PC-9 (cell line): ENCODE data around the gene GBGT1. TPM values are rescaled to one million over a fixed set of nuclear protein-coding genes. Genes with fewer than 3 reads are reported as not detected.
A peak's percentile ranks its signal among the peaks of the same experiment; 100 is the strongest.

Experiments
- BruUV-seq: library from RNA; stranded (reverse); fragments of 400-500 nt; replicated peaks from 2 replicates; lab custom pipeline; 2021; lab: Mats Ljungman, UMichigan
- CTCF ChIA-PET: fragments of 300-600 bp; sonication (Branson Sonifier 250); formaldehyde crosslinking; loops from one replicate; lab custom pipeline; 2022; ENCODE audit warnings: antibody characterized with exemption; lab: Charles Lee
- POLR2A ChIA-PET: fragments of 300-600 bp; sonication (Branson Sonifier 250); formaldehyde crosslinking; loops from one replicate; lab custom pipeline; 2022; ENCODE audit warnings: antibody characterized with exemption; ENCODE audit not compliant: unreplicated experiment; lab: Charles Lee
- DNase-seq, 2 experiments: peaks; one replicate each; pipeline versions ENCODE4 v3.0.0 to v3.0.0-alpha.2; 2015 to 2022; ENCODE audit warnings: mixed read lengths in 1 of 2
- H2AFZ ChIP-seq: fragments of 200-600 bp; sonication (generic); 2 replicates; pipeline ENCODE4 v1.8.1; 2017; ENCODE audit warnings: antibody characterized with exemption
- H3F3A ChIP-seq: fragments of 200-600 bp; sonication (generic); 2 replicates; pipeline ENCODE4 v1.8.1; 2017; ENCODE audit warnings: antibody characterized with exemption, mild to moderate bottlenecking, low read depth; ENCODE audit not compliant: insufficient read depth
- H3K27ac ChIP-seq: fragments of 200-600 bp; sonication (generic); 2 replicates; pipeline ENCODE4 v1.6.1; 2016; ENCODE audit warnings: mixed run types
- H3K27me3 ChIP-seq: fragments of 200-600 bp; sonication (generic); 2 replicates; pipeline ENCODE4 v1.6.1; 2016; ENCODE audit warnings: low read depth, mixed run types; ENCODE audit not compliant: insufficient read depth
- H3K36me3 ChIP-seq: fragments of 200-600 bp; sonication (generic); 2 replicates; pipeline ENCODE4 v1.6.1; 2016; ENCODE audit warnings: low read depth, mixed run types
- H3K4me1 ChIP-seq: fragments of 200-600 bp; sonication (generic); replicated peaks from 2 replicates; pipeline ENCODE4 v1.6.1; 2016; ENCODE audit warnings: mixed run types; ENCODE audit not compliant: insufficient read depth
- H3K4me2 ChIP-seq: fragments of 200-600 bp; sonication (generic); 2 replicates; pipeline ENCODE4 v1.6.1; 2017; ENCODE audit warnings: mixed run types
- H3K4me3 ChIP-seq: fragments of 200-600 bp; sonication (generic); 2 replicates; pipeline ENCODE4 v1.6.1; 2016; ENCODE audit warnings: mixed run types
- H3K79me2 ChIP-seq: fragments of 200-600 bp; sonication (generic); 2 replicates; pipeline ENCODE4 v1.6.1; 2017; ENCODE audit warnings: low read depth, mixed run types
- H3K9me2 ChIP-seq: fragments of 200-600 bp; sonication (generic); 2 replicates; pipeline ENCODE4 v1.8.1; 2017; ENCODE audit warnings: mild to moderate bottlenecking; ENCODE audit not compliant: insufficient read depth
- H3K9me3 ChIP-seq: fragments of 200-600 bp; sonication (generic); 2 replicates; pipeline ENCODE4 v1.8.1; 2016; ENCODE audit warnings: low read depth; ENCODE audit not compliant: insufficient read depth
- H4K20me1 ChIP-seq: fragments of 200-600 bp; sonication (generic); 2 replicates; pipeline ENCODE4 v1.8.1; 2017; ENCODE audit not compliant: insufficient read depth
- EZH2 ChIP-seq: fragments of 200-600 bp; sonication (generic); IDR thresholded peaks from 2 replicates; pipeline ENCODE4 v1.8.0; 2017; ENCODE audit warnings: antibody characterized with exemption, low read depth
- intact Hi-C: fragments of 100-400 bp; cut with micrococcal nuclease; formaldehyde crosslinking; loops from one replicate; pipeline ENCODE4 v1.10.0; 2022; ENCODE audit not compliant: unreplicated experiment
- total RNA-seq: library from RNA; stranded (reverse); gene quantifications from 2 replicates; pipeline ENCODE4 v1.2.3, GENCODE V29; 2021
- TF ChIP-seq, protein P1 (sequence below): fragments of 200-600 bp; sonication (generic); conservative IDR thresholded peaks from 2 replicates; pipeline ENCODE4 v1.6.1; 2017; ENCODE audit warnings: mixed run types, antibody characterized with exemption, mild to moderate bottlenecking, moderate library complexity

Gene GBGT1
- total RNA-seq, 1 experiment from 2014 or later = 1.2 TPM

DNA sequence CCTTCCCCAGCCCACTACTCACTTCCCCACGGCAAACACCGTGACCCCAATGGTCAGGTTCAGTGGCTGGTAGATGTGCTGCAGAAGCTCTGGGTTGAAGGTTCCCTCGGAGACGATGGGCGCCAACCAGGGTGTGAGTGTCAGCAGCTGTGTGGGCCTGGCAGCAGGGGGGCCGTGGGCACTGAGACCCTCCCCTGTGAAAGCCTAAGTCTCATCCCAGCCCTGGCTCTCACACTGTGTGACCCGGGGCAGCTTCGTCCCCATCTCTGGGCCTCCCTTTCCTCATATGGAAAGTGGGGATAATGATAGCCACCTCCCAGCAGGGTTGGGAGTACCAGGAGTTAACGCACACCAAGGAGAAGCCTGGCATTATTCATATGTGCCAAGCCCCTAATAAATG, 8.6 kb downstream of the GBGT1 start:
- no peak overlapping the region for H3K27ac ChIP-seq
- no peaks in the 10 kb centered on the region for H3K4me1 ChIP-seq
- DNase-seq = no peak
- no peak overlapping the region for H3K4me3 ChIP-seq
- H4K20me1 ChIP-seq = no peaks in the 10 kb centered on the region
- ChIA-PET POLR2A (no interaction called here), CTCF (interaction anchor here (0.8 kb wide), 1 partner anchor 33 kb away, joined by 3 read pairs; no protein-coding TSS in a partner anchor)
- no peaks in the 10 kb centered on the region for H3K36me3 ChIP-seq
- intact Hi-C loops = no loop called here
- no peaks in the 10 kb centered on the region for H3K9me3 ChIP-seq
- TF ChIP-seq, protein P1, sequence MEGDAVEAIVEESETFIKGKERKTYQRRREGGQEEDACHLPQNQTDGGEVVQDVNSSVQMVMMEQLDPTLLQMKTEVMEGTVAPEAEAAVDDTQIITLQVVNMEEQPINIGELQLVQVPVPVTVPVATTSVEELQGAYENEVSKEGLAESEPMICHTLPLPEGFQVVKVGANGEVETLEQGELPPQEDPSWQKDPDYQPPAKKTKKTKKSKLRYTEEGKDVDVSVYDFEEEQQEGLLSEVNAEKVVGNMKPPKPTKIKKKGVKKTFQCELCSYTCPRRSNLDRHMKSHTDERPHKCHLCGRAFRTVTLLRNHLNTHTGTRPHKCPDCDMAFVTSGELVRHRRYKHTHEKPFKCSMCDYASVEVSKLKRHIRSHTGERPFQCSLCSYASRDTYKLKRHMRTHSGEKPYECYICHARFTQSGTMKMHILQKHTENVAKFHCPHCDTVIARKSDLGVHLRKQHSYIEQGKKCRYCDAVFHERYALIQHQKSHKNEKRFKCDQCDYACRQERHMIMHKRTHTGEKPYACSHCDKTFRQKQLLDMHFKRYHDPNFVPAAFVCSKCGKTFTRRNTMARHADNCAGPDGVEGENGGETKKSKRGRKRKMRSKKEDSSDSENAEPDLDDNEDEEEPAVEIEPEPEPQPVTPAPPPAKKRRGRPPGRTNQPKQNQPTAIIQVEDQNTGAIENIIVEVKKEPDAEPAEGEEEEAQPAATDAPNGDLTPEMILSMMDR = no peak
- H3K4me2 ChIP-seq = no peak overlapping the region
- BruUV-seq = no TSS peak
- H3K9me2 ChIP-seq = no peaks in the 10 kb centered on the region
- peaks cover 11% of the 10 kb centered on the region; the same call in 1 of the 2 replicates for H3K27me3 ChIP-seq
- H3K79me2 ChIP-seq = no peaks in the 10 kb centered on the region
- H3F3A ChIP-seq = peaks cover 2% of the 10 kb centered on the region; the same call in 1 of the 2 replicates
- no peak overlapping the region for H2AFZ ChIP-seq

DNA sequence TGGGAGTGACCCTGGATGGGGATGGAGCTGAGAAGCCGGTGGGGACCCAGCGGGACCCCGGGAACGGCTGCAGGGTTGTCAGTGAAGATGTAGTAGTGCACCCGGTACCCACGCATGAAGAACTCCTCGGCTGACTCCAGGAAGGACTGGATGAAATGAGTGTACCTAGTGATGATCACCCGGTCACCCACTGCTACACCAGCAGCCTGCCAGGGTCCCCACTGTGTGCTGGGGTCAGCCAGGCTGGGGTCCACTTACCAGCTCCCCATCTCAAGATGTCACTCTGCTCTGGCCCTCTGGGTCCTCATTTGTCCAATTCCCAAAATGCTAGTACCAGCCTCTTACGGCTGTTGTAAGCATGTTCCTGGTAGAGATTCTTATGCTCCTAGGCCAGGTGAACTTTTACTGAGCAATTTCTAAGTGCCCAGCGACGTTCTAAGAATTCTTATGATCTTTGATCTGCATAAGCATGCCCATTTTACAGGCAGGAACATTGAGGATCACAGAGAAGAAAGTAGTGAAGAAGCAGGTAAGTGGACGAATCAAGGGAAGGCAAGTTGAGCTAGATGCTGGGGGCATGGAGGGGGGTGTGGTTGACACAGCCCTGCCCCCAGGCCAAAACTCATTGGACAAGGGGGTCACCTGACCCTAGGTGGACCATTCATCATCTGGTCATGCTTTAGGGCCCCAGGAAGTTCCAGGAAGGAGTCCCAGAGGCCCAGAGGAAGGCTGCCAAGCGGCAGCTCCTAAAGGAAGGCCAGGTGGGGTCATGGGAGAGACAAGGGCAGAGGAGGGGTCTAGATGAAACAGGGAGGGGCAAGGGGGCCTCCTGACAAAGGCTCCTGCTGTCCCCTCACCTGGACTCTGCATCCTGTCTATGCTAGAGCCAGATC, 9.4 kb downstream of the GBGT1 start:
- ChIA-PET CTCF (no interaction called here), POLR2A (no interaction called here)
- H2AFZ ChIP-seq = no peak overlapping the region
- intact Hi-C loops = no loop called here
- DNase-seq = peak in 1 of 2 experiments; percentile 25
- no peak overlapping the region for H3K4me3 ChIP-seq
- no peaks in the 10 kb centered on the region for H4K20me1 ChIP-seq
- H3K4me2 ChIP-seq = no peak overlapping the region
- TF ChIP-seq EZH2 = no peak
- TF ChIP-seq, protein P1 = no peak
- H3K27ac ChIP-seq = no peak overlapping the region
- peaks cover 10% of the 10 kb centered on the region; the same call in 1 of the 2 replicates for H3F3A ChIP-seq
- H3K9me3 ChIP-seq = no peaks in the 10 kb centered on the region
- H3K4me1 ChIP-seq = no peaks in the 10 kb centered on the region
- H3K9me2 ChIP-seq = no peaks in the 10 kb centered on the region
- no peaks in the 10 kb centered on the region for H3K36me3 ChIP-seq
- no peaks in the 10 kb centered on the region for H3K79me2 ChIP-seq
- H3K27me3 ChIP-seq = peaks cover 11% of the 10 kb centered on the region; the same call in 1 of the 2 replicates
- no TSS peak for BruUV-seq

DNA sequence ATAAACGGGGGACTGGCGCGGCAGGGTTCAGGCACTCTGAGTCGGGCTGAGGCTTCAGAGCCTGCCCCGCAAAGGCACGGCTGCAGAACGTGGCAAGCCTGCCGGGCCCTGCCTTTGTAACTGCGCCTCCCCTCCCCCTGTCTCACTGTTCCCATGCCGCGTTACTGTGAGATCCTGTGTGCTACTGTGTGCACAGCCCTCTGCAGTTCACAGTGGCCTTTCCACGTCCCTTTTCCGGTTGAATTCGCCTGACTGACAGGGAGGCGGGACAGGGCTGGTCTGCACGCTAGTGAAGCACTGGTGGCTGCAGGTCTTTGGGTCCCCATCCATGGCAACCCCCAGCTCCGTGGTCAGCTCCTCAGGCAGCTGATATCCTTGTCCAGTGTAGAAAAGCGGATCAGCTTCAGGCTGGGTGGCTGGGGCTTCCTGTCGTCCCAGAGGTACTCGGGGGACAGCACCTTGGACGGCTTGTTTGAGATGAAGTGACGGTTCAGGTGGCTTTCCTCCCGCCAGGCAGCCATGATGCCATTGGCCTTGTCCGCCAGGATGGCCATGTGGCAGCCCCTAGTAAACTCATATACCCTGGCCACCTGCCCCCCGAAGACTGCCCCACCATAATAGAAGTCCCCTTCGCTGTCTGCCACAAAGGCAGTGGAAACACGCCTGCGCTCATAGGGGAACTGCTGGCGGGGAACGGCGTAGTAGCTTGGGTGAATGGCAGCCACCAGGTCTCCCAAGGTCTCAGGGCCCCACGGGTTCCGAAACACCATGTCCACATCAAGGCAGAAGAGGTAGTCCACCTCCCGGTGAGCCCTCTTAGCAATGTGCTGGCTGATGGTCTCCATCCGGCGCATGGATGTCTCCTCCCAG, 10.3 kb downstream of the GBGT1 start:
- no peaks in the 10 kb centered on the region for H3K9me3 ChIP-seq
- no peaks in the 10 kb centered on the region for H3K4me1 ChIP-seq
- H3K27me3 ChIP-seq = peaks cover 4% of the 10 kb centered on the region; the same call in 1 of the 2 replicates
- H3K36me3 ChIP-seq = no peaks in the 10 kb centered on the region
- H4K20me1 ChIP-seq = no peaks in the 10 kb centered on the region
- peaks cover 13% of the 10 kb centered on the region; the same call in 1 of the 2 replicates for H3F3A ChIP-seq
- no peaks in the 10 kb centered on the region for H3K79me2 ChIP-seq
- H3K4me3 ChIP-seq = no peak overlapping the region
- no peak overlapping the region for H3K27ac ChIP-seq
- POLR2A ChIA-PET = no interaction called here
- BruUV-seq = no TSS peak
- no peak for TF ChIP-seq EZH2
- TF ChIP-seq, protein P1 = no peak
- no peak overlapping the region for H2AFZ ChIP-seq
- DNase-seq = no peak
- no peak overlapping the region for H3K4me2 ChIP-seq
- CTCF ChIA-PET = no interaction called here
- H3K9me2 ChIP-seq = no peaks in the 10 kb centered on the region
- intact Hi-C loops = no loop called here
